Skeletal muscle cell (primary cell): ENCODE measurements around the gene EHBP1L1.

Source experiments
- DNase-seq: peaks from one replicate; pipeline ENCODE4 v3.0.0-alpha.2; 2010; ENCODE audit warnings: low read depth
- H3K4me3 ChIP-seq: 2 replicates; pipeline ENCODE4 v1.5.1; 2011; ENCODE audit warnings: low read depth, mild to moderate bottlenecking, control low read depth, low read length, moderate library complexity

The EHBP1L1 gene

DNA sequence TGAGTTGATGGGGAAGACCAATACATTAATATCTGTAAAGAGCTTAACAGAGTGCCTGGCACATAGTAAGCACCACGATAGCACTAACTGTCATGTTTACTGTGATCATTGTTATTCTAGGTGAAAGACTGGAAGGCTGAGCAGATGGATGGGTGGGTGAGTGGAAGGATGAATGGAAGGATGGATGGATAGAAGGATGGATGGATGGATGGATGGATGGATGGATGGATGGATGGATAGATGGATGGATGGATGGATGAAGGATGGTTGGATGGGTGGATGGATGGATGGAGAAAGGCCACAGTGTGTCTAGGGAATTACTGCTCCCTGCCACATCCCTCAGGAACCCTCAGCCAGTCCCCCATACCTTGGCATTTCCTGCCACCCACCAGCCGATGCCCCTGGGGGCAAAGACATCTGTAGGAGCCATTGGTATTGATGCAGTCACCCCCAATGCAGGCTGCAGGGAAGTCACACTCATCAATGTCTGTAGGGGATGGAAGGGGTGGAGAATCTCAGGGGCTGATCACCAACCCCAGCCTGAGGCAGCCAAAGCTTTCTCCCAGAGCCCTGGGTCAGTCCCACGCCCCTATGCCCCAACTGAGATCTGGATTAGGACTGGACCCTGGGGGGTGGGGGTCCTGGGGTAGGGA is 33.0 kb upstream of the EHBP1L1 start:
- no peak for DNase-seq
- H3K4me3 ChIP-seq, result no peak overlapping the region

DNA sequence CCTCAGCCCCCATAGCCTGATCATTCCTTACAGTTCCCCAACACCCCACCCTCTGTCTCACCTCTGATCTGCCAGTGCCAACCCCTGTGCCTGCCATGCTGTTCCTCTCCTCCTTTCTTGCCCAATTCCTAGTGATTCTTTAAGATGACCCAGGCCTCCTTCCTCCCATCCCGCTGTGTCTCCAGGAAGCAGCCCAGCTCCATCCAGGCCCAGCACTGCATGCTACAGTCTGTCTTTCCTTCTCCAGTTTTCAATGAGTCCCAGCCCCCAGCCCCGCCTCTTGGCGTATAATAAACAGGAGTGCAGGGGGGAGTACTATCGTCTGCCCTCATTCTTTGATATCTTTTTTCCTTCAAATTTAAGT is 30.0 kb upstream of the EHBP1L1 start:
- H3K4me3 ChIP-seq, result no peak overlapping the region
- DNase-seq, result no peak

DNA sequence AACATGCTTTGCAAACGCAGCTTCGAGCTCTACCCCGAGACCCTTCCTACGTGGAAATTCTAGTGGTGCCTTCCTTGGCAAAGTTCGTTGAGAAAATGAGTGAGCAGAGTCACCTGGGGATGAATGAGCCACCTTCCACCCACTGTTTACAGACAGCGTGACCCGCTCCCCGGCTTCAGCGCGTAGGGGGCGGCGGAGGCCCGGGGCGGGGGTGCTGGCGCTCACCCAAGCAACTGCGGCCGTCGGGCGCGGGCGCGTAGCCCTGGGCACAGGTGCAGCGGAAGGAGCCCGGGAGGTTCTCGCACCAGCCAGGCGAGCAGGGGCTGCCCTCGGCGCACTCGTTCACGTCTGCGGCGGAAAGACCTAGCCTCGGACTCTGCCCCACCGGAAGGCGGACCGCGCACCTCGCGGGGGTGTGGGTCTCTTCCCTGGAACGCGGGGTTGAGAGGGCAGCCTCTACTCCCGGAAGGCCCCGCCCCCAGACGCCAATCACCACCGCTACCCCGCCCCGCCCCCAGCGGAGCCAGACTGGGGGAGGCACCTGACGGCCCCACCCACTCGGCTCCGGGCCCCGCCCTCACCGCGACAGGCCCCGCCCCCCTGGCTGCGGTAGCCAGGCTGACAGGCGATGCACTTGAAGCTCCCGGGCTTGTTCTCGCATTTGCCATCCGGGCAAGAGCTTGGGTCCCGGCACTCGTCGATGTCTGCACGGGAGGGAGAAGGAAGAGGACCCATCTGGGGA is 29.5 kb upstream of the EHBP1L1 start:
- H3K4me3 ChIP-seq, result no peak overlapping the region

DNA sequence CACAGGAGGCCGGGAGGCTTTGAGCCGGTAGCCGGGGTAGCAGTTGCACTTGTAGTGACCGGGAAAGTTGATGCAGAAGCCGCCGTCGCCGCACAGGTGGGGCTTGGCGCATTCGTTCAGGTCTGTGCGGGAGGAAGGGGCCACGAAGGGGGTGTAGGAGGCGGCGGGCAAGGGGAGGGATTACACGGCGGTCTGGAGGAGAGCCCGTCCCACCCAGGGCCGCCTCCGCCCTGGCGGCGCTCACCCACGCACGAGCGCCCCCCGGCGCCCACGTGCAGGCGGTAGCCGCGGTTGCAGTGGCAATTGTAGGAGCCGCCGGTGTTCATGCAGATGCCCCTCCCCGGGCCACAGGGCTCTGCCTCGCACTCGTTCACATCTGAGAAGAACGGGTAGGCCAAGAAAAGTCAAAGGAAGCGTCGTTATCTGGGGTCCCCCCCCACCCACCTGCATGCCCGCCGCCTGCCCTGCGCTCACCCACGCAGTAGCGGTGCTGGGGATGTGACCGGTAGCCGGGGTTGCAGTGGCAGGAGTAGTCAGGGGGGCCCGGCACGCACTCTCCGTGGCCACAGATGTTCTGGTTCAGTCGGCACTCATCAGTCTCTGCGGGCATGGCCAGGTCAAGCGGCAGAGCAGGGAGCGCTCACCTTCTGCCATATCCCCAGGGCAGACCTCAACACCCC is 28.3 kb upstream of the EHBP1L1 start:
- no peak for DNase-seq
- no peak overlapping the region for H3K4me3 ChIP-seq

More for the DNA sequence above, 29.5 kb upstream of the EHBP1L1 start:
- DNase-seq, result no peak

DNA sequence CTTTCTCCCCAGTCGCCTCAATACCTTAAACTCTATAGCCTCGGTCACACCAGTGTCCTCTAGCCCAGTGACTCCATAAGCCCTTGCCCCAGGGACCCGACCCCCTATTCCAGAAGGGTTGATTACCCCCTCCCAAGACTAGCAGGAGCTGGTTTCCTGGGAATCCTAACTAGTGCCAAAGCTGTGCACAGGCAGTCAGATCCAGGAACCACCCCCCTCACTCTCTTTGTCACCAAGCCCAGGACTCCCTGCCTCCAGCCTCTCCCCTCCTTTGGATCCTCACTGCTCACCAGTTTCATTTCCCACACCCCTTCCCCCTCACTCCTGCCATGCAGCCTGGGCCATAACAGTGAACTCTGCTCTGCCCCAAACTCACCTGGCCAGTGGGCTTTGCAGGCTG is 27.5 kb upstream of the EHBP1L1 start:
- no peak overlapping the region for H3K4me3 ChIP-seq
- DNase-seq, result no peak

DNA sequence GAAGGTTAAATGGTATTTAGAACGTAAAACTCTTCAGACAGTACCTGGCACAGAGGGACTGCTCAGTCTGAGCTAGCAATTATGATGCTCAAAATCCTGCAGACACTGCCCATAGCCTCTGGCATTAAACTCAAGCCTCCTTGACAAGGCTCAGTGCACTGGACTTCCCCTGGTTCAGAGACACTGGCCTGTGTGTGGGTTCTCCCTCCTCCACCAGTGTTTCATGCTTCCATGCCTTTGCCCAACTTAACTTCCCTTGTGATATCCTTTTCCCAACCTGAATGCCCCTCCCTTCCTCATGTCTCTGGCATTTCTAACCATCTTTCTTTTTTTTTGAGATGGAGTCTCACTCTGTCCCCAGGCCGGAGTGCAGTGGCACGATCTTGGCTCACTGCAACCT is 26.8 kb upstream of the EHBP1L1 start:
- H3K4me3 ChIP-seq, result no peak overlapping the region
- no peak for DNase-seq

DNA sequence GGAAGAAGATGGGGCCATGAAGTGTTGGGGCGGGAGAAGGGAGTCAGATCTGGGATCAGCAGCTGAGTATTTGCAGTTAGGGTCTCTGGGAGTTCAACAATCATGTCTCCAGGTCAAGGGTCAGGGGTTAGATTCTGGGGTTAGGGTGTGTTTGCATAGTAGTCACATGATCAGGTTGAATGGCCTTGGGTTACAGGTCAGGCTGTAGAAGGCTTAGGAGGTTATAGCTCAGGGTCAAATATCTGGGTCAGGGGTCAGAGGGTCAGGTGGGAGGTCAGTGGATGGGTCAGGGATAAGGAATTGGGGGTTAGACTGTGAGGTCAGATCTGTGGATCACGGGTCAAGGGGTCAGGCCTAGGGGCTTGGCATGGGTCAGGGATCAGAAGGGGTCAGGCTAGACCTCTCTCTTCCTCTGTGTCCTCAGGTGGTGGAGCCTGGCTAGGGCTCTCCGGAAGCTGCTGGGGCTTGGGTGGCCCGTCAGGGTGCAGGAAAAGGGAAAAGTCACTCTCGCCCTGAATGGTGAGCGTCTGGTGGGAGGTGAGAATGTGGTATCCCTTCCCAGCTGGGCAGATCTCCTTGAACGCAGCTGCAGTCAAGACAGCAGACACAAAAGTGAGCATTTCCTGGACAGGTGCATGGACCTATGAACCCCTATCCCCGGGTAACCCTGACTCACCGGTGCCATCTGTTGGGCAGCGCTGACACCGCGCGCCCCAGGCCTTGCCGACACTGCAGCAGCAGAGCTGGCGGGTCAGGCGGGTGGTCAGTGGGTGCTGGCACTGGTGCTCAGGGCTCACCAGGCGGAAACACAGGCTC is 24.1 kb upstream of the EHBP1L1 start:
- DNase-seq, result no peak
- H3K4me3 ChIP-seq, result no peak overlapping the region

DNA sequence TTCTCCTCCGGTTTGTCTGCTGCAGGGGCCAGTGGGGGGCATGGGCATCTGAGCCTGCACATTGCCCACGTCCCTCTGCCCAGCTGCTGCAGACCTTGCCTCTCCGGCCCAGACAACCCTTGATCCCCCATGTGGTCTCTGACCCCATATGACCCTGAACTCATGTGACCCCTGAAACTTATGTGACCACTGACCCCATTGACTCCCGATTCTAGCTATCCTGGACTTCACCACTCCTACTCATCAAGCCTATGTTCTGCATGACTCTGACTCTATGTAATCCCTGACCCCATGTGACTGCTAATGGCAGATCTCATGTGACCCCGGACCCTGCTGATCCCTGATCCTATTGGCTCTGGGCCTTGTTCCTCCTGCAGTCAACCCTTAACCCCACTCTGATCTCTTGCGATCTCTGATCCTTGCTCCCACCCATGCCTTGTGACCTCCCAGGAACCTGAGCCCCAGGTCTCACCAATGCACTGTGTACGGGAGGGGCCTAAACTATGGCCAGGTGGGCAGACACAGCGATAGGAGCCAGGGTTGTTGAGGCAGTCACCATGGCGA is 23.4 kb upstream of the EHBP1L1 start:
- no peak for DNase-seq
- no peak overlapping the region for H3K4me3 ChIP-seq

DNA sequence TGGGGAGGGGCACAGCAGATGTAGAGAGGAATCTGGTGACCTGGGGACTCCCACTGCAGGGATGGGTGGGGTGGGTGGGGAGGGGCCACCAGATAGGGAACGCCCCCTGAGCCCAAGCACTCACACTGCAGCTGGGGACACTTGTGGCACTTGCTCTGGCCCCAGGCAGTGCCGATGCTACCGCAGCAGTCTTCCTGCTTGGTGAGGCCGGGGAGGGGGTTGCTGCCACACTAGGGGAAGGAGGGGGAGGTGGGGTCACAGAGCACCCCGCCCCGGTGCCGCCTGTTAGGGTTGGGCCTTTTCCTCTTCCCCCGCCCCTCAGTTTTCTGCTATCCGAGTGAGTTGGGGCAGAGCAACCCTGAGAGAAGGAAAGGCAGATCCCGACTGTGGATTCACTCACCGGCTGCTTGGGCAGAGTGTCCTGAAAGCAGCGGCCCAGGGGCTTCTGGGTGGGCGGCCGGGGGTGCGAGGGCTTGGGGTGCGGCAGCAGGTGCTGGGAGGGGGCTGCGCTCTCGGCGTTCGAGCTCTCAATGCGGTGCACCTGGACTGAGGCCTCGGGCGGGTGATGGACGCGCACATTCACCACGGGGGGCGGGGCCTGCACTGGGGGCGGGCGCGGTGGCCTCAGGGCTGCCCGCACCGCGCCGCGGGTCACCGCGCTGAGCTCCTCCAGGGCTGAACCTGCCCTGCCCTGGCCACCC is 22.4 kb upstream of the EHBP1L1 start:
- no peak for DNase-seq
- H3K4me3 ChIP-seq, result no peak overlapping the region

DNA sequence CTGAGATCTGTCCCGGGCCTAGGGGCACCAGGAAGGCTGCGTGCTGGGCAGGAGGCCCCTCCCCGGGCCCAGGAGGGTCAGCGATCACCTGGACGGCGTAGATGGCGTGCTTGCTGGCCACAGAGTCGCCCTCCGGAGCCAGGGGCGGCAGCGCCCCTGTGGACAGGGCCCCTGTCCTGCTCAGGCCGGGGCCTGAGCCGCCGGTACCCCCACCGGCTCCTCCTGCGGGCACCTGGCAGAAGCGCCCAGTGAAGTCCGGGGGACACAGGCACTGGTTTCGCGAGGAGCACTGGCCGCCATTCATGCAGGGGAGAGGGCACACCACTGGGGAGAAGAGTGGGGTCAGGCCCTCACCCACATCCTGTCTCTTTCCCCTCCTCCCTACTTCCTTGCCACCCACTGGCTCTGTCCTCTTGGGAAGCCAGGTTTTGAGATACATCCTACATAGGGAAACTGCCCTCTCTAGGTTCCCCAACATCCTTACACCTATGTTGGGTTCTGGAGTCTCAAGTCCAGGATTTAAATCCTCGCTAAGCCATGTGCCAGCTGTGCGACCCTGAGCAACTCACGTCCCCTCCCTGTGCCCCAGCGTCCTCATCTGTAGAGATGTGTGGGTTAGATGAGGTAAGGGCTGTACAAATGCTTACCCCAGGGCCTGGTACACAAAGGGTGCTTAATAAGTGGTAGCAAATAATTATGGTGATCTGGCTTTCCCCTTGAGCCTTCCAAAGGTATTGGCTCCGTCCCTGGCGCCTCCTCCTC is 21.6 kb upstream of the EHBP1L1 start:
- no peak for DNase-seq
- no peak overlapping the region for H3K4me3 ChIP-seq

DNA sequence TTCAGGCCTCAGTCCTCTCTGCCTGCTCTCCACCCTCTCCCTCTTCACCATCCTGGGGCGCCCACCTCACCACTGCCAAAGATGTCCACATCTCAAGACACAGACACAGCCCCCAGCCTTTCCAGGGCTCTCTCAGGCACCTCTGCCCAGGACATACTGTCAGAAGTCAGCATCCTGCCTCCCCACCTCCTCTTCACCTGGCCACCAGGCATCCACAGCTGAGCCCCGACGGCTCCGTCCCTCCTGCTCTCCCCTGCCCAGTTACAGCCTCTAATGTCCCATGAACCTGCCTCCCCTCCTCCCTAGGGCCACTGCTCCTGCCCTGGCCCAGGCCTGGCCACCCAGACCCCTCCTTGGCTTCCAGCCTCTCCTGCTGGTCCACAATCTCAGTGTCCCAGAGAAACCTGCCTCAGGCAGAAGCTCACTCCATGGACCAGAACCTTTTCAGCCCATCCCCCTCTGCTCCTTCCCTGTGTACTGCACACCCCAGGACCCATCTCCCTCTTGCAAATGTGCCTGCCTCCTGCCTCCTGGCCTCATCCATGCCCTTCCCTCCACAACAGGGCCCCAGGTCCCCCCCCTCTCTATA is 20.9 kb upstream of the EHBP1L1 start:
- DNase-seq, result no peak
- no peak overlapping the region for H3K4me3 ChIP-seq

DNA sequence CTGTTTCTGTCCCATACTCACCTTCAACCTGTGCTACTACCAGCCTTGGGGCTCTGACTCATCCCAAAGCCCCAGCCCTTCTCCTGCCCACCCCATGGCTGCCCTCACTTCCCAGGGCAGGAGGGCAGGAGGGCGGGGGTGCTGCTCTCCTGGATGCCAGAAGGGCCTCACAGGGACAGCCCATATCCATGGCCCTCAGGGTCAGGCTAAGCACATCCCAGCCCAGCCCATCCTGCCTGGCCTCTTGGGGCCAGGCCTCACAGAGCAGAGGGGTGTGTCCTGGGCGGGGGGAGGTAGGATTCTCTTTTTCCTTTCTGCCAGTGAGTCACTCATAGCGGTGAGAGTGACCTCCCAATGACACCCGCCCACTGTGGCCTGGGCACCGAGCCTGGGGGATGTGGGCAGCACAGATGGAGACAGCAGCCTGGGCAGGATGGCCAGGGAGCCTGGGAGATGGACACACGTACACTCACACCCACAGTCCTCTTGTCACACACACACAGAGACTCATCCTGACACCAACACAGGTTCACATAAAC is 20.1 kb upstream of the EHBP1L1 start:
- H3K4me3 ChIP-seq, result peak overlapping the region; percentile 5
- peak; percentile 63 for DNase-seq

DNA sequence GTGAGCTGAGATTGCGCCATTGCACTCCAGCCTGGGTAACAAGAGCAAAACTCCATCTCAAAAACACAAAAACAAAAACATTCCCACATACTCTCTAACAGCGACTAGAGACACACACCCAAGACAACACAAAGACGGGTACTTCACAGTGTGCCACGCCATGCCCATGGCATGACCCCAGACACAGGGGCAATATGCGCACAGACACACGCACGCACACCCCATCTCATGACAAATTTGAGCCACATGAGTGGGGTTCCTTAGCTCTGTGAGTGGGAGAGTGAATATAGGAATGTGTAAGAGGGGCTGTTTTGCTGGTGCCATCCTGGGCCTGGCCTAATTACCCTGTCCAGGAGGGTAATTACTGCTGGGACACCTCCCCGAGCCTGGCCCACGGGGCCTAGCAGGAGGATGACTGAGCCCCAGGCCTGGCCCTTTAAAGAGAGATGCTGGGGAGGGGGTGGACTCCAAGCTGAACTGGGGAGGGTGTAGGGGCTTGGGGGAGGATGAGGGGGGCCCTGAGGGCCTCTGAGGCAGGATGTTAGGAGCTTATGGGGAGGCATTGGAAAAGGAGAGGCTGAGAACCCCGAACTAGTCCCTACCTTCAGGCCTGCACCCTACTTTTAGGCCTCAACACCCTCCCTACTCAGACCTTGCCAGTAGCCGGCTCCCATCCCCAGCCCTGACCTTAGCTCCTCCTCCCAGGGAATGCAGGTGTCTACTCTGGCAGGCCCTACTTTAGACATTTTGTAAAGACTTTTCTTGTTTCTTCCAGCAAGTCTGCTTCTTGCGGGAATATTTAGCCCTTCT is 19.2 kb upstream of the EHBP1L1 start:
- DNase-seq, result no peak
- peak overlapping the region; percentile 60 for H3K4me3 ChIP-seq

DNA sequence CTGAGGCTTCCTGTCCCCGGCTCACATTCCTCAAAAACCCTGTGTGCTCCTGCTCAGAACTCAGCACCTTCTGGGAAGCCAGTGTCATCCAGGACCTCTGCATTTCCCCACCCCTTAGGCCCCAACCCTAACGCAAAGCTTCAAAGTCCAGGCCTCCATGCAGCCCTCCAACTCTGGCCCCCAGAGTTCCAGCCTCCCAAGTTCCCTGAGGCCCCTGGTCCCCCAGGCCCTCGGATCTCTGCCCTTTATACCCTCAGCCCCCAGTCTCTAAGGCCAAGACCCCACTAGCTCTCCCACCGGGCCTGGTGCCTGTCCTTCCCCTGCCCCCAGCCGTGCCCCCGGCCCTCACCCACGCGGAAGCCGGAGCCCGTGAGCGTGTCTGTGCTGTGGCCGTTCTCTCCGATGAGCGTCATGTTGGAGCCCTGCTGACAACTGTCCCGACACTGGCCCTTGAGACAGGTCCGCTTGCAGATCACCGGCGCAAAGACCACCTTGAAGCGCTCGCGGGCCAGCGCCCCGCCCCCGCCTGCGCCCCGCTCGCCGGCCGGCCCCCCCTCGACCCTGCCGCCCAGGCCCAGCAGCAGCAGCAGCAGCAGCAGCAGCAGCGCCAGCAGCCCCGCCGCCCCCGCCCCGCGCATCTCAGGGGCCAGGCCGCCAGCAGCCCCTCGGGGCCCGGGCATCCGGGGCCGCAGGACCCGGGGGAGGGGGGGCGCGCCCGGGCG is 18.4 kb upstream of the EHBP1L1 start:
- no peak for DNase-seq
- H3K4me3 ChIP-seq, result peak overlapping the region; percentile 60

DNA sequence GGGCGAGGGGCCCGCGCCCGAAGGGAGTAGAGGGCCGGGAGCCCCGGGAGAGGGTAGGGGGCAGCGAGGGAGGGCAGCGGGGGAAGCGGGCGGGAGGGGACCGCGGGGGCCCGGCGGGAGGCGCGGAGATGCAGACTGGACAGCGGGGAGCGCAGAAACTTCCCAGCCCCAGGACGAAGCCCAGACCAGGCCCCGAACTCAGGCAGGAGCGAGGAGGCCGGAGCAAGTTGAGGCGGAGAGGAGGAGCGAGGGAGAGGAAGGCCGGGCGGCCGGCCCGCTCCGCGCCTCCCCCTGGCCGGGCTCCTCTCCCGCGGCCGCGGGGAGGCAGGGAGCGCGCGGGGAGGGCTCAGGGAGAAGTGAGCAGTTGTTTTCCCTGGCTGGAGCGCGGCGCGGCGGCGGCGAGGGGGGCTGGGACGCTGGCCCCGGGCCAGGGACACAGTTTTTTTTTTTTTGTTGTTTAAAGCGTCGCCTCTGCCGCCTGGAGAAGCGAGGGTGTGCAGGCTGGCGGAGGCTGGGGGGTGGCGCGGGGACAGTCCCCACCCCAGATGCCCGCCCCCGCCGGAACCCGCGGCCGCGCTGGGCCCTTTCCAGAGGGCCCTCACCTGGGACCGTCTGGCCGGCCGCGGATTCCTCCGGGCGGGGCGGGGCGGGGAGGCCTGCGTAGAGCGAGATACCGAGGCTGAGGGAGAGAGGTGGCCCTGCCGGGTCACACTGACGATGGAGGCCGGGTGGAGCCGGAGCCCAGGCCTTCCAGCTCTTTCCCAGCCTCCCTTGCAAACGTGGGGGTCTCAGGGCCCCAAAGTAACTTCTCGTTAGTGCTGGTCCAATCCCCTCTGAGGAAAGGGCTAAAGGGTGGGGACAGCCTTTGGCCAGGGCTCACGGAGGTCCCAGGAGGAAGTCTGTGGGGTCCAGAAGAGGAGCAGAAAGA is 17.6 kb upstream of the EHBP1L1 start, which contains the start of gene LTBP3:
Gene LTBP3 (minus strand): TSS at position 358 of the 928 bp plus-strand sequence. CDS start 400 bp downstream, outside the sequence.
- no peak for DNase-seq
- peak within 1 kb of the TSS; percentile 60 for H3K4me3 ChIP-seq
